Memory B cell (primary cell): ENCODE measurements around the gene ARHGAP24.
"Not testable (repeated sequence)": the region's sequence is repeated elsewhere in the genome, so short reads cannot be mapped to it uniquely, and the experiment has no call there.

Experiments used
- ATAC-seq: fragments of 150-1000 bp; cut with Tn5 transposase; 2 replicates; pipeline ENCODE4 v1.10.0; 2021; ENCODE audit warnings: low read depth, mild to moderate bottlenecking, moderate library complexity
- DNase-seq, 2 donors: peaks; one replicate each; pipeline ENCODE4 v3.0.0; 2022; ENCODE audit warnings: low spot score in 2 of 2
- H3K27ac Mint-ChIP-seq: one replicate; pipeline ENCODE4 v1.8.0; 2022; ENCODE audit warnings: mild to moderate bottlenecking, moderate library complexity, mixed read lengths
- H3K27me3 Mint-ChIP-seq: one replicate; pipeline ENCODE4 v1.8.0; 2022; ENCODE audit warnings: mixed read lengths
- H3K36me3 Mint-ChIP-seq: one replicate; pipeline ENCODE4 v1.8.0; 2022; ENCODE audit warnings: mild to moderate bottlenecking, mixed read lengths
- H3K4me1 Mint-ChIP-seq: one replicate; pipeline ENCODE4 v1.8.0; 2022; ENCODE audit warnings: mixed read lengths
- H3K4me3 Mint-ChIP-seq: one replicate; pipeline ENCODE4 v1.8.0; 2022; ENCODE audit warnings: mild to moderate bottlenecking, moderate library complexity, mixed read lengths
- H3K9me3 Mint-ChIP-seq: one replicate; pipeline ENCODE4 v1.8.0; 2022; ENCODE audit warnings: mixed read lengths

The ARHGAP24 gene

GRCh38 chr4:85644061-85644460 lies 169.1 kb downstream of the ARHGAP24 start:
- DNase-seq = no peak
- no peak for ATAC-seq
- Mint-ChIP-seq H3K27me3 (no peaks in the 10 kb centered on the region), H3K27ac (peak overlapping the region; percentile 31), H3K4me3 (no peak overlapping the region), H3K9me3 (peaks cover 2% of the 10 kb centered on the region), H3K36me3 (peaks cover 24% of the 10 kb centered on the region), H3K4me1 (peaks cover 31% of the 10 kb centered on the region)

DNA sequence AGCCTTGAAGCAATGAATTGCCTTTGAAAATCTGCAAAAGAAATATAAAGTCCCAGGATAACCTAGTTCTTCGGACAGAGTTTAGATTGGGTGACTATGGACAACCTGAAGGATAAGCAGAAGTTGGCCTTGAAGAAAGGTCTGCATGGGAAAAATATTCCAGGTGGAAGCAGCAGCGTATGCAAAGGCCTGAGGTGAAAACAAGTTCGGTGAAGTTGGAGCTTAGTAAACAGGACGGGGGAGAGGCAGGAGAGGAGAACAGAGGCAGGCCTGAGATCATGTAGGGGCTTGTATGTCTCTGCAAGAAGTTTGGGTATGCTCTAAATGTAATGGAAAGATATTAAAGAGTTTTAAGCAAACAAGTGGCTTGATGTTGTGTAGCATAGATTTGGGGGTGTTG lies 176.0 kb downstream of the ARHGAP24 start:
- Mint-ChIP-seq H3K9me3 (peaks cover 2% of the 10 kb centered on the region), H3K36me3 (peaks cover 26% of the 10 kb centered on the region), H3K4me1 (peaks cover 10% of the 10 kb centered on the region), H3K4me3 (no peak overlapping the region), H3K27me3 (no peaks in the 10 kb centered on the region), H3K27ac (no peak overlapping the region)
- ATAC-seq (no peak), DNase-seq (no peak)

DNA sequence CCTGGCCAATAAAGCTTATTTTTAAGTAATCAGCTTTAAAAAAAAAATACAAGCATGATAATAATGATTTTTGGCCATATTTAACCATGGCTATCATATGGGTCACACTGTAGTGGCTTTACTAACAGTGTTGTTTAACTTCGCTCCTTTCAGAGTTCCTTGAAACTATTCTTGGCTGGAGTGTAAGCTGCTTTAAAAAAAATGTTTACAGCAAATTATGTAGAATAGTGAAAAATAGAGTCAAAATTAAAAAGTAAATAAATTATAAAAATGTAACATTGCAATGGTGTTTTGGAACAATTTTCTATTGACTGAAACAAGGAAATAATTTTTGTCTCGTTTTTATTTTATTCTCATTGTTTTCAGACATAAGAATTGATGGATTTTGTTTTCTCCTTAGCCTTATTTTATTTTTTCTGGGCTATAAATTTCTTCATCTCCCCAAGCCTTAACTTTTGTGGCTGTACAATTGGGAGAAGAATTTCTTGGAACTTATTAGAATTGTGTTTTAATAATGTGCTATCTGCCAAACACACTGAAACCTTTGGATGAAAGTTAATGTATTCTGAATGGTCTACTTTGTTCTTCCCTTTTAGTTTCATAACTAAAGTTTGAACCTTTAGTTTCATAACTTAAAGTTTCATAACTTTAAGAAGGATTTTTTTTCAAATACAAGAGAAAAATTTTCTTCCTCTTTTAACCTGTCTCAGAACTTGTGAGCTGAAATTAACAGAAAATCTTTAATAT lies 182.0 kb downstream of the ARHGAP24 start:
- Mint-ChIP-seq H3K27me3 (no peaks in the 10 kb centered on the region), H3K9me3 (no peaks in the 10 kb centered on the region), H3K27ac (peak overlapping the region; percentile 69), H3K4me3 (peak overlapping the region; percentile 21), H3K36me3 (peaks cover 10% of the 10 kb centered on the region), H3K4me1 (peaks cover 21% of the 10 kb centered on the region)
- ATAC-seq = peak; percentile 61
- no peak for DNase-seq

- Mint-ChIP-seq H3K36me3 (peaks cover 2% of the 10 kb centered on the region), H3K4me1 (peaks cover 21% of the 10 kb centered on the region), H3K9me3 (no peaks in the 10 kb centered on the region), H3K27ac (peak overlapping the region; percentile 84), H3K27me3 (no peaks in the 10 kb centered on the region), H3K4me3 (no peak overlapping the region)
- ATAC-seq (peak; percentile 63), DNase-seq (no peak)
Observed at GRCh38 chr4:85658766-85659439, 184.0 kb downstream of the ARHGAP24 start.

DNA sequence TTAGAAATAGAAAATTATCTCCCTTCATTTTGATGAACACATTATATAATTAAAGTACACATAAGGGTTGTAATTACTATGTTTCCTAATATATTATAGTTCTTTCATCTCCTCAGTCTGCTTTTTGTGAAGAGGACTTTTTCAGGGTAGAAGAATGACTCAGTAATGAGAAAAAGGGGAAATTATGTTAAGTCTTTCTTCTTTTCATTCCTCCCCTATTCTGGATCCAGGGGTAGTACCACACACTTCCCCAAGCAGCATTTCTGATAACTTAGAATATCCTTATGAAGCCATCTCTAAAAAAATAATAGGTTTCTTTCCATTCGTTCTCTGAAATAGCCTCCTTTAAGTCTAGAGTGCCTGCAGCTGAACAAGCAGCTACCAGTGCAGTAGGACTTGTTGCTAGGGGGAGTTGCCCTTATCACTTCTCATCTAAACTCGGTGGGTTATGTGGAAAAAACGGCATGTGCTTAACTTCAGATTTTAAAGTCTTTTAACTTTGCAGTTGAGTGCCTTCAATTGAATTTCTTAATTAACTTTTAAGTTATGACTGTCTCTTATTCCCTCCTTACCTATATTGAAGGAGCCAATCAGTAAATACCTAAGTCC lies 184.8 kb downstream of the ARHGAP24 start:
- H3K36me3 Mint-ChIP-seq = peaks cover 5% of the 10 kb centered on the region
- ATAC-seq (peak; percentile 59), DNase-seq (no peak)
- H3K27ac Mint-ChIP-seq = peak overlapping the region; percentile 92
- peaks cover 22% of the 10 kb centered on the region for H3K4me1 Mint-ChIP-seq
- peaks cover 2% of the 10 kb centered on the region for H3K9me3 Mint-ChIP-seq
- H3K4me3 Mint-ChIP-seq = peak overlapping the region; percentile 61
- H3K27me3 Mint-ChIP-seq = no peaks in the 10 kb centered on the region

GRCh38 chr4:85666625-85667024 lies 191.7 kb downstream of the ARHGAP24 start:
- peaks cover 28% of the 10 kb centered on the region for H3K36me3 Mint-ChIP-seq
- DNase-seq = not testable (repeated sequence)

DNA sequence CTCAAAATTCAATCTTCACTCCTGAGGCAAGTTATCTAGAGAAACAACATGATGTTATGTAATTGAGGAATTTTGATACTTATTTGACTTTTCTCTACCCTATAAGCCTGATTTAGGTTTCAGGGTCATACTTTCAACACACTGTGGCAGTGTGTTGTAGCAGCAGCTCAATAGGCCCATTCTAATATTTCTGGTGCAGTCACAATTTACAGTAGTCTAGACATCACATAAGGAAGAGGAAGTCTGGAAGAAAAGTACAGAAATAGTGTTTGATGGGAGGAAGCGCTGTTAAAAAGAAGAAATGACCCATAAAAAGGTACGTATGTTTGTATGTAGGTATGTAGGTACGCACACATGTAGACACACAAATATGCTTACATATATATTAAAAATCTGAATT lies 194.3 kb downstream of the ARHGAP24 start:
- Mint-ChIP-seq H3K36me3 (peaks cover 26% of the 10 kb centered on the region), H3K9me3 (peaks cover 7% of the 10 kb centered on the region), H3K4me1 (peaks cover 51% of the 10 kb centered on the region), H3K27me3 (no peaks in the 10 kb centered on the region), H3K27ac (peak overlapping the region; percentile 76), H3K4me3 (peak overlapping the region; percentile 13)
- ATAC-seq = peak; percentile 94
- DNase-seq = peak in 1 of 2 donors; percentile 15

More at GRCh38 chr4:85666625-85667024, 191.7 kb downstream of the ARHGAP24 start:
- H3K27me3 Mint-ChIP-seq, H3K27ac Mint-ChIP-seq, ATAC-seq, H3K9me3 Mint-ChIP-seq, H3K4me3 Mint-ChIP-seq: not testable (repeated sequence)
- H3K4me1 Mint-ChIP-seq = peaks cover 31% of the 10 kb centered on the region

- H3K9me3 Mint-ChIP-seq = peaks cover 6% of the 10 kb centered on the region
- no peak overlapping the region for H3K4me3 Mint-ChIP-seq
- peaks cover 26% of the 10 kb centered on the region for H3K36me3 Mint-ChIP-seq
- no peak for DNase-seq
- H3K27me3 Mint-ChIP-seq = no peaks in the 10 kb centered on the region
- peak overlapping the region; percentile 29 for H3K27ac Mint-ChIP-seq
- no peak for ATAC-seq
- peaks cover 51% of the 10 kb centered on the region for H3K4me1 Mint-ChIP-seq
Observed at GRCh38 chr4:85669992-85670548, 195.1 kb downstream of the ARHGAP24 start.

DNA sequence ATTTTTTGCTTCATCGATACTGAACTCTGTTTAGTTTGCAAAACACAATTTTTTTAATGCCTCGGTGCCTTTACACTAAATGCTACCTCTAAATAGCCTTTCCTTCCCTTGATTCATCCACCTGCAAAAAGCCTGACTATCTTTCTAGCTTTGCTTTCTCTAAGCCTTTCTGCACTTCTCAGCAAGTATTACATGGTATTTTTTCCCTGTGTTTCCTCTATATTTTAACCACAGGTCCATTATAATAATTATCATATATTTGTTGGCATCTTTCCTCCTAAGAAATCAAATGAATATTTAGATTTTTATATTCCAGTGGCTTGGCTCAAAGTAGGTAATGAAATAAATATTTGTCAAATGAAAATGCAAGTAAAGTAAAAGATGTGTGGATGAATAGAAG lies 196.2 kb downstream of the ARHGAP24 start:
- peaks cover 51% of the 10 kb centered on the region for H3K4me1 Mint-ChIP-seq
- ATAC-seq (no peak), DNase-seq (no peak)
- H3K27ac Mint-ChIP-seq = peak overlapping the region; percentile 29
- H3K36me3 Mint-ChIP-seq = peaks cover 23% of the 10 kb centered on the region
- H3K4me3 Mint-ChIP-seq = peak overlapping the region; percentile 24
- no peaks in the 10 kb centered on the region for H3K27me3 Mint-ChIP-seq
- peaks cover under 1% of the 10 kb centered on the region for H3K9me3 Mint-ChIP-seq

DNA sequence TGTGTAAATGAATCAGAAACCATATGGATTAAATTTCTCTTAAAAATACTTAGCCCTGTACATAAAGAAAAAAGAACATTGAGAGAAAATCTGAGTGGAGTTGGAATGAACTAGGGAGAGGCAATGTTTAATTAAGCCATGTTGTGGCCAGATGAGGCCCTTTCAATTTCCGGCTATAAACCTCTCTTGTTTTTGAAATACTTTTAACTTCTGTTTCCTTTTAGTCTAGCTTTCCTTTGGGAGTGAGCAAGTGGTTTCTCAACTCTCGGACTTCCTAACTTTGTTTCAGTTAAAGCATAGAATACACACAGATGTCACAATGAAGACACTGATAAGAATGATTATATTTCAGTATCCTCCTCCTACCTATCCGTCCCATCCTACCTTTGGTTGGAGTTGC lies 197.2 kb downstream of the ARHGAP24 start:
- DNase-seq = no peak
- H3K36me3 Mint-ChIP-seq = peaks cover 23% of the 10 kb centered on the region
- peaks cover 55% of the 10 kb centered on the region for H3K4me1 Mint-ChIP-seq

GRCh38 chr4:85672959-85673358 lies 198.0 kb downstream of the ARHGAP24 start:
- H3K9me3 Mint-ChIP-seq = no peaks in the 10 kb centered on the region
- no peaks in the 10 kb centered on the region for H3K27me3 Mint-ChIP-seq
- DNase-seq = no peak
- H3K27ac Mint-ChIP-seq = peak overlapping the region; percentile 82
- peaks cover 21% of the 10 kb centered on the region for H3K36me3 Mint-ChIP-seq
- H3K4me1 Mint-ChIP-seq = peaks cover 54% of the 10 kb centered on the region
- peak; percentile 19 for ATAC-seq
- peak overlapping the region; percentile 22 for H3K4me3 Mint-ChIP-seq

More for the DNA sequence above, 197.2 kb downstream of the ARHGAP24 start:
- Mint-ChIP-seq H3K4me3 (no peak overlapping the region), H3K27me3 (no peaks in the 10 kb centered on the region), H3K27ac (peak overlapping the region; percentile 82), H3K9me3 (no peaks in the 10 kb centered on the region)
- no peak for ATAC-seq

DNA sequence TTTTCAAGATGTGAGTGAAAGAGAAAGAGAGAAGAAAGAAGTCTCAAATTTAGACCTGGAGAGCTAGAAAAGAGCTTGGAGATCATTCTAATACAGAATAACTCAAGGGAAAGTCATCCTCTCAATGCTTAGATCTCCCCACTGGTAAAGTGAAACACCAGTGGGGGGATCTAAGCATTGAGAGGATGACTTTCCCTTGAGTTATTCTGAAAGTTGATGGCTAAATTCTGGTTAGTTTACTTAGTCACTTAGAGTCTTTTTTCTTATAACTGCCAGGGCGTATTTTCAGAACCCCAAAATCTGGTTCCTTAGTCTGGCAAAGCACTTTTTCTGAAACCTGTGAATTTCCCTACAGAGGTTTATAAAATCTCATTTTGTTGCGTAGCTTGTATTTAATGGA lies 198.6 kb downstream of the ARHGAP24 start:
- peaks cover 21% of the 10 kb centered on the region for H3K36me3 Mint-ChIP-seq
- peak overlapping the region; percentile 22 for H3K4me3 Mint-ChIP-seq
- H3K4me1 Mint-ChIP-seq = peaks cover 48% of the 10 kb centered on the region
- no peak for DNase-seq
- no peaks in the 10 kb centered on the region for H3K27me3 Mint-ChIP-seq
- no peaks in the 10 kb centered on the region for H3K9me3 Mint-ChIP-seq
- no peak for ATAC-seq
- peak overlapping the region; percentile 82 for H3K27ac Mint-ChIP-seq

GRCh38 chr4:85675076-85676049 lies 200.4 kb downstream of the ARHGAP24 start:
- peak overlapping the region; percentile 78 for H3K27ac Mint-ChIP-seq
- H3K4me3 Mint-ChIP-seq = no peak overlapping the region
- H3K9me3 Mint-ChIP-seq = no peaks in the 10 kb centered on the region
- no peak for ATAC-seq
- no peak for DNase-seq
- peaks cover 23% of the 10 kb centered on the region for H3K36me3 Mint-ChIP-seq
- no peaks in the 10 kb centered on the region for H3K27me3 Mint-ChIP-seq
- H3K4me1 Mint-ChIP-seq = peaks cover 52% of the 10 kb centered on the region
